HG03064 (cell line): ENCODE data around the gene MCM5.
"Not testable (repeated sequence)": the region's sequence is repeated elsewhere in the genome, so short reads cannot be mapped to it uniquely, and the experiment has no call there.

Experiments
- ATAC-seq: cut with Tn5 transposase; IDR thresholded peaks from one replicate; pipeline ENCODE4 v1.9.1; 2021; ENCODE audit warnings: low read depth; ENCODE audit not compliant: unreplicated experiment

Gene MCM5

GRCh38 chr22:35467681-35468434, 67.9 kb downstream of the MCM5 start:
- ATAC-seq = no peak

- no peak for ATAC-seq
These were observed 71.0 kb downstream of the MCM5 start for GRCh38 chr22:35470903-35471321.

DNA sequence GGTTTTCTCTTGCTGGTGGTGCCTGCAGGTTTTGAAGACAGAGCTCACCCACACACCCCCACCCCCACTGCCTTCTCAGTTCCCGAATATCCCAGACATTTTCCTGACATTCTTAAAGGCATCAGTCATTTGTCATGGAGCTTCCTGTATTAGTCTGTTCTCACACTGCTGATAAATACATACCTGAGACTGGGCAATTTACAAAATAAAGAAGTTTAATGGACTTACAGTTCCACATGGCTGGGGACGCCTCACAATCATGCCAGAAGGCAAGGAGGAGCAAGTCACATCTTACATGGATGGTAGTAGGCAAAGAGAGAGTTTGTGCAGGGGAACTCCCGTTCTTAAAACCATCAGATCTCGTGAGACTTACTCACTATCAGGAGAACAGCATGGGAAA, 71.6 kb downstream of the MCM5 start:
- ATAC-seq = not testable (repeated sequence)

DNA sequence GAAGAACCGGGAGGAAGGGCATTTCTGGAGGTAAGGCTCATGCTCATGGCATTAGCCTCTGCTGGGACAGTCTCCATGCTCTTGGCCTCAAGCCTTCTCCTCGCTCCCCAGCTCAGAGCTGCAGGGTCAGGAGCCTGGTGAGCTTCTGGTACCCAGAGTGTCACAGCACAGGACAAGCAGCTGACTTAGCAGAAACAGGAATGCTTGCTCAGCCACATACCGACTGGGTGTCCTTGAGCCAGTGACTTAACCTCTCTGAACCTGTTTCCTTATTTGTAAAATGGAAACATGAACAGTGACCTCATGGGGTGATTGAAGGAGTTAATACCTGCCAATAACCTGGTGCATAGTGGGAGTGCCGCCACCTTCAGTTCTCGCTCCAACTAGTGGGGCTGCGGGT, 72.5 kb downstream of the MCM5 start:
- ATAC-seq = no peak

- no peak for ATAC-seq
These were observed 74.0 kb downstream of the MCM5 start for GRCh38 chr22:35473971-35474370.
